LNCaP clone FGC (cell line): Measurements from ENCODE around the gene GLI2.

Experiments
- DNase-seq: peaks from one replicate; pipeline ENCODE4 v3.0.0-alpha.2; 2011; ENCODE audit warnings: low read depth
- H3K4me3 ChIP-seq: 2 replicates; pipeline ENCODE4 v1.5.1; 2011; ENCODE audit warnings: mild to moderate bottlenecking, low read depth, low read length, control low read depth
- TF ChIP-seq, protein P1 (sequence below): IDR thresholded peaks from 2 replicates; pipeline ENCODE4 v1.5.1; 2012; ENCODE audit warnings: mild to moderate bottlenecking; ENCODE audit not compliant: control insufficient read depth, insufficient read depth; ENCODE audit errors: extremely low read depth

The GLI2 gene

DNA sequence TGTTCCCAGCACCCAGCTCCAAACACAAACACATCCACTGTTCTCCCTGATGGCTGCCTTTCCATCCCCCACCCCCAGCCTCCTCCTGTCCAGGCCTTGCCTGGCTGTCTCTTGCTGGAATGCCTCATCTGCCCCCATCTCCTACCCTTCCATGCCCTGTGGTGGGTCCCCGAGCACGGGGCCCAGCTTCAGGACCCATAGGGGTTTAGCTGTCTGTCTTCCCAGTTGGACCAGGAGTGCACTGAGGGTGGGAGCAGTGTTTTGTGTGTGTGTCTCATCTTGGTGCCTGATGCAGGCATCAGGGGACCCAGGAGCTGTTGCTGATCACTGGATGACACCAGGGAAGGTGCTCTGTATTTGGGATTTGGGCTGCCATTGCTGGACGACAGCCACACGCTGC lies 34.5 kb downstream of the GLI2 start:
- no peak for DNase-seq
- TF ChIP-seq, protein P1, sequence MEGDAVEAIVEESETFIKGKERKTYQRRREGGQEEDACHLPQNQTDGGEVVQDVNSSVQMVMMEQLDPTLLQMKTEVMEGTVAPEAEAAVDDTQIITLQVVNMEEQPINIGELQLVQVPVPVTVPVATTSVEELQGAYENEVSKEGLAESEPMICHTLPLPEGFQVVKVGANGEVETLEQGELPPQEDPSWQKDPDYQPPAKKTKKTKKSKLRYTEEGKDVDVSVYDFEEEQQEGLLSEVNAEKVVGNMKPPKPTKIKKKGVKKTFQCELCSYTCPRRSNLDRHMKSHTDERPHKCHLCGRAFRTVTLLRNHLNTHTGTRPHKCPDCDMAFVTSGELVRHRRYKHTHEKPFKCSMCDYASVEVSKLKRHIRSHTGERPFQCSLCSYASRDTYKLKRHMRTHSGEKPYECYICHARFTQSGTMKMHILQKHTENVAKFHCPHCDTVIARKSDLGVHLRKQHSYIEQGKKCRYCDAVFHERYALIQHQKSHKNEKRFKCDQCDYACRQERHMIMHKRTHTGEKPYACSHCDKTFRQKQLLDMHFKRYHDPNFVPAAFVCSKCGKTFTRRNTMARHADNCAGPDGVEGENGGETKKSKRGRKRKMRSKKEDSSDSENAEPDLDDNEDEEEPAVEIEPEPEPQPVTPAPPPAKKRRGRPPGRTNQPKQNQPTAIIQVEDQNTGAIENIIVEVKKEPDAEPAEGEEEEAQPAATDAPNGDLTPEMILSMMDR: no peak
- H3K4me3 ChIP-seq: no peak overlapping the region

DNA sequence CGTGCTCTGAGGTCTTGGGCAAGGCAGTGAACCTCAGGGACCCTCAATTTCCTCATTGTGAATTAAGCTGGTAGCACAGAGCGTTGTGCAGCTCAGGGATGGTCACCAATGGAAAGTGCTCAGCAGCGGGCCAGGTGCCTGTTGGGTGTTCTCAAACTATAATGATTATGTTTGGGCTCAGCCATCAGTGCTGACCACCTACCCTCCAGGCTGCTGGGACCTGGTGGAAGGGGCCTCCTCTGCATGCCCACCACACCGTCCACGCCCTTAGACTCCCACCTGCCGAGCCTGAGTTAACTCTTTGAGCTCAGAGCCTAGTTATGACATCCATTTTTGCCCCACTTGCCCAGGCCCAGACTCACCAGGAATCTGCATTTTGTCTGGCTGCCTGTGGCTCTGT lies 35.0 kb downstream of the GLI2 start:
- TF ChIP-seq, protein P1: no peak
- no peak for DNase-seq
- no peak overlapping the region for H3K4me3 ChIP-seq

DNA sequence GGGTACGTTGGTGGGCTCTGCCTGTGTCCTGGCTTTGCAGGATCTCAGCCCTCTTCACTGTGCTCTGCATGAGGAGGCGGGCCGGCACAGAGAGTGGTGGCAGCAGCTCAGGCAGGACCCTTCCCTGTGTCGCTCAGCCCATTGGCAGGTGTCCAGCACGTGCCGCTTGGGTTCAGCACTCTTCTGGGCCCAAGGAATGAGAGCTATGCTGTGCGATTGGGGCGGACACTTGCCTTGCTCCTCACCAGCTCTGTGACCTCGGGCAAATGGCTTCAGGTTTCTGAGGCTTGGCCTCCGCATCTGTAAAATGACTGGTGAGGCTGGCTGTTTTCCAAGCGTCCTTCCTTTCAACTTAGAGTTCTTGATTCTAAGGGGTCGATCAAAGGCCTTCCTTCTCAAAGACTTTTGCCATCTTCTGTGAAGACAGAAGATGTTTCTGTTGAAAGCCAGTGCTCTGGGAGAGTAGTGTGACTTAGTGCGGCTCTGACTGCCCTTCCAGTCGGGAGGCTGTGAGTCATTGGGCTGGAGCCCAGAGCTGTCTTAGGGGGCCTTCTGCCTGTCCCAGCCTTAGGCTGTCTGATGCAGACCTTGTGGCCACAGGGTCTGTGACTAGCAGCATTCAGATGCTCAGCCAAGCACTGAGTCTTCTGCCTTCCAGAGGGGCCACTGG lies 35.6 kb downstream of the GLI2 start:
- DNase-seq: no peak
- H3K4me3 ChIP-seq: no peak overlapping the region
- TF ChIP-seq, protein P1: no peak

DNA sequence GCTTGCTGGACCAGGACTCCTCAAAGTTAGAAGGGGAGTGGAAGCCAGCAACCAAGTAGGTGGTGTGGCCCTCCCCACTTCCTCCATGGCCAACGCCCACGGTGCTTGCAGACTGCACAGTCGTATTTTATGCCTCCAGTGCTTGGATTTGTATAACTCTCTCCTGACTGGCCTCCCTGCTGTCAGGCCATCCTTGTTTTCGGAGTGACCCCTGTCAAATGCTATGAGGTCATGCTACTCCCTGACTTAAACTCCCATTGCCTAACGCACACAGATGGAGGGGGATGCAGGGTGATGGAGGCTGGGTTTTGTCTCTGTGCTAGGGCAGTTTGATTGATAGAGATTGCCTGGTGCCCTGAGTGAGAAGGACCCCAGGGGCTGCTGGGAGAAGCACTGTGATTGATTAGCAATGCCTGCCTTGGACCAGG lies 36.1 kb downstream of the GLI2 start:
- TF ChIP-seq, protein P1: no peak
- H3K4me3 ChIP-seq: no peak overlapping the region
- DNase-seq: no peak

DNA sequence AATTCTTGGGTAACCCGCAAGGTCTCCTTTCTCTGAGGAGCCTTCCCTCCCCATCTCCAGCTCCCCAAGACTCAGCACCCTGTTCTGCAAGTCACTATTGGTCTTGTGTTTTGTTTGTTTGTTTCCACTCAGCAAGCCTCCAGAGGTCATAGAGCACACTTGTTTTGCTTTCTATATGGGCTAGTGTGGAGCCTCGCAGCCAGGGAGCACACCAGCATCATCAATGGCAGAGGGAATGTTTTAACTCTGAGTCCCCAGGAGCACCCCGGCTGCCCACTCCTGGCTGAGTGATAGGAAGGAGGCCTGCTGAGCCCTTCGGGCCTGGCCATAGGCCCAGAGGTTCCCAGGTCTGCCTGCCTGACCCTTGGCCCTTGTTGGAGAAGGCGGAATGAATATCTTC lies 36.6 kb downstream of the GLI2 start:
- TF ChIP-seq, protein P1: no peak
- H3K4me3 ChIP-seq: no peak overlapping the region
- DNase-seq: no peak

DNA sequence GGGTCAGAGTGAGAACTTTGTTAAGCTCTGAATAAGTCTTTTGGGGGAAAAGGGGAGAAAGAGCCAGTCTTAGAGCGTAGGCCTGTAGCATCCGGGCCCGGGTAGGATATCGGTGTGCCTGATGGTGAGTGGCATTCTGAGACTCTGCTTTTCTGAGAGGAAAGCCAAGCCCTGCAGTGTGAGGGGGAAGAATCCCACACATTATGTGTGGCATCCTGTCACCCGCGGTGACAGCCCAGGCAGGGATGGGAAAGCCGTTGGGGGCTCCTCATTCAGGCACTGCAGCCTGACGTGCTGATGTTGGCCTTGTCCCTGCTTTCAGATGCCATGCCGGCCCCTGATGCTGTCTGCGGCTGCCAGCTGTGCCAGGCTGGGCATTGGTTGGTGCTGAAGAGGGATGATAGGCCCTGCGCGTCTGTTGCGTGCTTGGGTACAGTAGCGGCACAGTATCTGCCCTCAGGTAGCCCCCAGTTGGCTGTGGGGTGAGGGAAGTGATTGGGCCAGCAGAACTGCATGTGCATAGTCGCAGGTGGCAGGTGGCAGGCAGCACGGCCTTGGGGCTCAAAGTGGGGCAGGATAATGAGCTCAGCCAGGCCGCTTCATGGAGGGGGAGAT lies 37.6 kb downstream of the GLI2 start:
- TF ChIP-seq, protein P1: no peak
- no peak for DNase-seq
- no peak overlapping the region for H3K4me3 ChIP-seq
